Keratinocyte (primary cell): ENCODE results near the gene JOSD2.

Source experiments
- CTCF ChIP-seq, 3 experiments: IDR thresholded peaks in 1 of 3; conservative IDR thresholded peaks in 1 of 3; optimal IDR thresholded peaks in 1 of 3; 2 replicates in 2 of 3; 3 replicates in 1 of 3; pipeline versions ENCODE3 to v1.5.1; 2011; ENCODE audit warnings: low read length in 3 of 3, mild to moderate bottlenecking in 3 of 3, moderate library complexity in 2 of 3, control low read depth in 1 of 3, inconsistent platforms in 1 of 3; ENCODE audit not compliant: insufficient read depth in 2 of 3; ENCODE audit errors: extremely low read depth in 1 of 3
- EZH2 ChIP-seq: IDR thresholded peaks from one replicate; pipeline ENCODE4 v1.6.1; 2012; ENCODE audit warnings: inconsistent platforms, mild to moderate bottlenecking, low read length, moderate library complexity

GRCh38 chr19:50488389-50489194 lies 22.4 kb downstream of the JOSD2 start:
- TF ChIP-seq EZH2: peak; percentile 34
- no peak for TF ChIP-seq CTCF (optimal IDR thresholded peaks at IDR 0.05 in 1 of 3, IDR thresholded peaks at IDR 0.05 in 1 of 3, conservative IDR thresholded peaks at IDR 0.05 in 1 of 3; ENCODE audit: extremely low read depth in 1 of 3, insufficient read depth in 2 of 3, low read length in 3 of 3)
